MM.1S (cell line): ENCODE data around the gene CLPTM1L.

Experiments used
- DNase-seq: peaks from one replicate; pipeline ENCODE4 v3.0.0-alpha.2; 2015
- H2AFZ ChIP-seq: fragments of 300-600 bp; sonication (generic); 2 replicates; pipeline ENCODE4 v1.6.0; 2016; ENCODE audit warnings: antibody characterized with exemption, low read length
- H3F3A ChIP-seq: fragments of 300-600 bp; sonication (generic); 2 replicates; pipeline ENCODE4 v1.6.1; 2016; ENCODE audit warnings: mild to moderate bottlenecking, antibody characterized with exemption, low read length, moderate library complexity, mixed read lengths; ENCODE audit not compliant: insufficient read depth
- H3K27ac ChIP-seq: fragments of 300-600 bp; sonication (generic); 2 replicates; pipeline ENCODE4 v1.5.1; 2016; ENCODE audit warnings: mild to moderate bottlenecking, low read length
- H3K27me3 ChIP-seq: fragments of 300-600 bp; sonication (generic); replicated peaks from 2 replicates; pipeline ENCODE4 v1.6.0; 2016; ENCODE audit warnings: low read length; ENCODE audit not compliant: insufficient read depth
- H3K36me3 ChIP-seq: fragments of 300-600 bp; sonication (generic); replicated peaks from 2 replicates; pipeline ENCODE4 v1.6.1; 2016; ENCODE audit warnings: mild to moderate bottlenecking, low read length, mixed read lengths; ENCODE audit not compliant: insufficient read depth
- H3K4me1 ChIP-seq: fragments of 300-600 bp; sonication (generic); 2 replicates; pipeline ENCODE4 v1.6.1; 2016; ENCODE audit warnings: low read length, mixed read lengths
- H3K4me2 ChIP-seq: fragments of 300-600 bp; sonication (generic); 2 replicates; pipeline ENCODE4 v1.6.0; 2016; ENCODE audit warnings: low read depth, low read length
- H3K4me3 ChIP-seq: fragments of 300-600 bp; sonication (generic); 2 replicates; pipeline ENCODE4 v1.5.1; 2016; ENCODE audit warnings: low read length, mixed read lengths
- H3K79me2 ChIP-seq: fragments of 300-600 bp; sonication (generic); 2 replicates; pipeline ENCODE4 v1.6.1; 2016; ENCODE audit warnings: mixed run types, low read length, mixed read lengths
- H3K9ac ChIP-seq: fragments of 300-600 bp; sonication (generic); 2 replicates; pipeline ENCODE4 v1.6.1; 2016; ENCODE audit warnings: low read length, mixed read lengths
- H3K9me2 ChIP-seq: fragments of 300-600 bp; sonication (generic); replicated peaks from 2 replicates; pipeline ENCODE4 v1.6.1; 2016; ENCODE audit warnings: mild to moderate bottlenecking, low read length, mixed read lengths; ENCODE audit not compliant: insufficient read depth
- H3K9me3 ChIP-seq: fragments of 300-600 bp; sonication (generic); replicated peaks from 2 replicates; pipeline ENCODE4 v1.6.1; 2016; ENCODE audit warnings: mild to moderate bottlenecking, low read length, mixed read lengths; ENCODE audit not compliant: insufficient read depth
- H4K20me1 ChIP-seq: fragments of 300-600 bp; sonication (generic); 2 replicates; pipeline ENCODE4 v1.6.1; 2016; ENCODE audit warnings: mild to moderate bottlenecking, low read length, moderate library complexity, mixed read lengths; ENCODE audit not compliant: insufficient read depth
- CTCF ChIP-seq: fragments of 300-600 bp; sonication (generic); IDR thresholded peaks from 2 replicates; pipeline ENCODE4 v1.5.1; 2016; ENCODE audit warnings: antibody characterized with exemption, low read length, mixed read lengths
- EZH2 ChIP-seq: fragments of 300-600 bp; sonication (generic); optimal IDR thresholded peaks from 2 replicates; pipeline ENCODE3; 2017; ENCODE audit warnings: low read depth, mild to moderate bottlenecking, antibody characterized with exemption, low read length, mixed read lengths
- EZH2phosphoT487 ChIP-seq: fragments of 300-600 bp; sonication (generic); IDR thresholded peaks from 2 replicates; pipeline ENCODE4 v1.6.1; 2018; ENCODE audit warnings: antibody characterized with exemption, low read length

Gene CLPTM1L

GRCh38 chr5:1317921-1318565 is 26.9 kb downstream of the CLPTM1L start:
- Histone ChIP-seq H3K79me2 (peaks cover 61% of the 10 kb centered on the region), H2AFZ (no peak overlapping the region), H3K4me2 (peak overlapping the region; percentile 55; the same call in 1 of the 2 replicates), H3K4me3 (no peak overlapping the region), H3K27me3 (no peaks in the 10 kb centered on the region), H3K9me2 (no peaks in the 10 kb centered on the region), H4K20me1 (no peaks in the 10 kb centered on the region), H3K4me1 (peaks cover 90% of the 10 kb centered on the region), H3K9me3 (no peaks in the 10 kb centered on the region), H3K9ac (peak overlapping the region; percentile 99), H3K36me3 (peaks cover 54% of the 10 kb centered on the region), H3K27ac (peak overlapping the region; percentile 99), H3F3A (peaks cover 98% of the 10 kb centered on the region)
- TF ChIP-seq EZH2, result no peak
- TF ChIP-seq CTCF, result no peak
- no peak for TF ChIP-seq EZH2phosphoT487
- peak; percentile 5 for DNase-seq

GRCh38 chr5:1316588-1317340 is 28.1 kb downstream of the CLPTM1L start:
- Histone ChIP-seq H4K20me1 (no peaks in the 10 kb centered on the region), H3K79me2 (peaks cover 48% of the 10 kb centered on the region), H3K9me3 (no peaks in the 10 kb centered on the region), H2AFZ (no peak overlapping the region), H3K9me2 (no peaks in the 10 kb centered on the region), H3K27ac (peak overlapping the region; percentile 99), H3K9ac (peak overlapping the region; percentile 99), H3F3A (peaks cover 96% of the 10 kb centered on the region), H3K36me3 (peaks cover 42% of the 10 kb centered on the region), H3K4me2 (peak overlapping the region; percentile 55), H3K4me3 (0 out of 2 replicates have a peak overlapping the region, but pooled peaks have one; percentile 7), H3K27me3 (no peaks in the 10 kb centered on the region), H3K4me1 (peaks cover 92% of the 10 kb centered on the region)
- TF ChIP-seq EZH2, result no peak
- DNase-seq, result no peak

- H3F3A ChIP-seq, result peaks cover 92% of the 10 kb centered on the region
- H3K9me2 ChIP-seq, result no peaks in the 10 kb centered on the region
- TF ChIP-seq EZH2 (no peak), CTCF (no peak), EZH2phosphoT487 (no peak)
- H3K36me3 ChIP-seq, result peaks cover 35% of the 10 kb centered on the region
- peaks cover 92% of the 10 kb centered on the region for H3K4me1 ChIP-seq
- H3K4me3 ChIP-seq, result peak overlapping the region; percentile 72
- H3K4me2 ChIP-seq, result peak overlapping the region; percentile 98
- peak; percentile 98 for DNase-seq
- H4K20me1 ChIP-seq, result no peaks in the 10 kb centered on the region
- no peak overlapping the region for H2AFZ ChIP-seq
- peak overlapping the region; percentile 99 for H3K9ac ChIP-seq
- no peaks in the 10 kb centered on the region for H3K27me3 ChIP-seq
- peaks cover 40% of the 10 kb centered on the region for H3K79me2 ChIP-seq
- H3K9me3 ChIP-seq, result no peaks in the 10 kb centered on the region
- H3K27ac ChIP-seq, result peak overlapping the region; percentile 99
Measured at GRCh38 chr5:1315709-1316587, 29.0 kb downstream of the CLPTM1L start.
